UCSD-AML1 (cell line): ENCODE data around the gene GPANK1.

Experiments used
- DNase-seq: peaks from one replicate; lab custom pipeline; 2025; ENCODE audit not compliant: unreplicated experiment; lab: John Stamatoyannopoulos, UW

GPANK1 gene

DNA sequence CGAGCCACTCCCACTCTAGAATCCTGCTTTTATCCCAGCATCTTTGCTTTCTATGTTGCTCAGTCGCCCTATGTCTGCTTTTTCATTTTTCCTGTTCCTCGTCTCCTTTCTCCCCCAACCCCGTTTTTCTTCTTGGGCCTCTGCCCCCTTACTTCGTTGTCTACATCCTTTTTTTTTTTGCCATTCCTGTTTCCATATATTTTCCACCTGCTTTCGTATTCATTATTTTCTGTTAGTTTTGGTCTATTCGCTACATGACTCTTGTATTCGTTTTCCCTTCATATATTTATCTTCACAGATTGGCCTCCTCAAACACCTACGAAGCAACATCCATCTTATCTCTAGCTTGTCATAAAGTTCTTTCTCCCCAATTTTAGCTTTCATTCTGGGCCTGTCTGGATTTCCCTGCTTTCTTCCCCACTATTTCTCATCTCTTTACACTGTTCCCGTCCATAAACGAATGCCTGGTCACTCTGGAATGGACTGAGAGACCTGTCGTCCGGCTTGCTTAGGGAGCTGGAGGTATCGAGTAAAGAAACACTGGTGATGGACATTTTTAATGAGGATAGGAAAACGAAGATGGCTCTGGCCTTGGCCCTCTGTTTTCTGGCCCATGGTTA lies 43.4 kb downstream of the GPANK1 start:
- DNase-seq = no peak

DNA sequence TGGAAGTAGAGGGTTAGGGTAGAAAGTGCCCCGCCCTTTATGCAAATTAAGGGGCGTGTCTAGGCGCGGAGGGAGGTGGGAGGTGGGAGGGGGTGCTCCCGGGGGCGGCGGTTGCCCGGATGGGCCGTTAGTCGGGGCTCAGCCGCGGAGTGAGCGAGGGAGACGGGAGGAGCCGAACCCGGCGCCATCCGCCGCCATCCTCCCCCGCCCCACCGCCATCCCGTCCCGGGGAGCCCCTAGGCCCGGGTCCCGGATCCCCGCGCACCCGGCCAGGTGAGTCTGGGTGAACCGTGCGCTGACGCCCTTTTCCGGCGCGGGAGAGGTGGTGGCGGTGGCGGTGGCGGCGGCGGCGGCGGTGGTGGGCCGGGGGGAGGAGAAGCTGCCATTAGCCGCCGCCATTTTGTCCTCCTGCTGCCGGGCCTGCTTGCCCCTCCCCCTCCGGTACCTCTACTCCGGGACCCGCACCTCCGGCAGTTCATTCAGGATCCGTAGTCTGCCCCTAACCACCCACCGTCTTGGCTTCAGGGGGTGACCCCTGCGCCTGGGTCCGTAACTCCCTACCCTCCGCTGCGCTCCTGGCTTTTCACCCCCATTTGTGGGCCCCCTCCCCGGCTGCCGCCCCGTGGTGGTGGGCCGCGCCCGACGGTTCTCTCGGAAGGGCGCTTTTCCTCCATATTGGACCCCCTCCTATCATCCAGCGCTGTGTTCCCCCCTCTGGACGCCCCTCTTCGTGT lies 44.0 kb downstream of the GPANK1 start, which contains the start of gene PRRC2A:
PRRC2A (plus strand) TSS at position 130 of the 734 bp plus-strand sequence. CDS start 2,075 bp downstream, outside the sequence.
- peak; percentile 89 for DNase-seq

DNA sequence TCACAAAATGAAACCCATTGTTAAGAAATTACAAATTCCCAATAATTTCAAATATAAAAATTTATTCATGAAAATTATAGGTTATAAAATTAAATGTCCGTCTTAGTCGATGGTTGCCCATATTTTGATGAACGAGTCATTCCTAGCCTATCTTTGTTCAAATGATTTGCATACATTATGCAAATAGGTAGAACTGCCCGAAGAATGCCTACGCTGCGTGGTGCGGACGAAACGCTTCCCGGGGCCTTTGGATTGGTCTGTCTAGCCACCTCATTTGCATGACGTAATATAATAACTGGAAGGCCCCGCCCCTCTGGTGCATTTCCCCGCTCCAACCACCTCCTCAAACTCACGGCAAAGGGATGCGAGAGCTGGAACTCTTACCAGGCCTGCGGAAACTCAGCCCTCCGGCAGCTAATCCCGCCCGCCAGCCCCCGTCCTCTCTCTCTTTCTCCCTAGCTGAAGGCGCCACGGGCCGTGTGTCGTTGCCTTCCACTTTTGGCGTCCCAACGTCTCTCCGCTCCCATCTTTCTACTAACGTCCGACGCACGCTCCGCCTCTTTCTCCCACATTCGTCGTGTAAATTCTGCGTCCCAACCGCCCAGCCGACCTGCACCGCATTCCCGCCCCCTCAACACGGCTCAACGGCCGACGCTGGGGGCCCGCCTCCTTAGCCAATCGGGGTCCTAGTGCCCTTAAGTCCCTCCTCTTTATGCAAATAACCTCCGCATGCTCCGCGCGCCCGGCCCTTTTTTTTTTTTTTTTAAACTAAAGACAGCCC lies 44.8 kb downstream of the GPANK1 start:
- DNase-seq = peak; percentile 99

DNA sequence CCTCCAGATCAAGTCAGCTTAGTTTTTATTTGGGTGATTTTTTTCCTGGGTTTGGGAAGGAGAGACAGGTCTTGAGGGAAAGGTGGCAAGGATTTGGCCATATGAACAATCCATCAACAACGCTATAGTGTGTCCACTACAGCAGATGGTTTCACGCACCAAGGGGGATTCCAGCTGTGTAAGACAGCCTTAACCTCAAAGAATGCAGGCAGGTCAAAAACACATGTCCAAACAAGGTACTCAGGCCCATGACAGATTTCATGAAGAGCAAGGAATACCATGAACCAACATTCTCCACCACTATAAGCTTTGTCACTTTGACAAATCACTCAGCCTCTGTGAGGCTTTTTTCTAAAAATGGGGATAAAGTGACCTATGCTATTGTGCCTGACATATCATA lies 47.8 kb downstream of the GPANK1 start:
- no peak for DNase-seq

DNA sequence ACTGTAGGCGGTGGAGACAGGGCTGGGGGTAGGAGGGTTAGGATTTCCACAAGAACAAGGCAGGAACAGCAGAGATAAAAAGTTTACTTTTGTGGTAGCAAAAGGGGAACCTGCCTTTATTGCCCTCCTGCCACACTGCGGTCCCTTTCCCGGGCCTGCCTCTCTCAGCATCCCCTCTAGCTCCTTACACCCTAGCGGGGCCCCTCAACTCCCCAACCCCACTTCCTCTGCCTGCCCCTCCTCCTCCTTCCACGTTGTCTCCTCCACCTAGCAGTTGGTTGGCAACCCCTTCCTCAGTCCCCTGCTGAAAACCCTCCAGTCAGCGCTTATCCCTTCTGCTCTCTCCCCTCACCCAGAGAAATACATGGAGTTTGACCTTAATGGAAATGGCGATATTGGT lies 49.0 kb downstream of the GPANK1 start:
- DNase-seq = peak; percentile 79

DNA sequence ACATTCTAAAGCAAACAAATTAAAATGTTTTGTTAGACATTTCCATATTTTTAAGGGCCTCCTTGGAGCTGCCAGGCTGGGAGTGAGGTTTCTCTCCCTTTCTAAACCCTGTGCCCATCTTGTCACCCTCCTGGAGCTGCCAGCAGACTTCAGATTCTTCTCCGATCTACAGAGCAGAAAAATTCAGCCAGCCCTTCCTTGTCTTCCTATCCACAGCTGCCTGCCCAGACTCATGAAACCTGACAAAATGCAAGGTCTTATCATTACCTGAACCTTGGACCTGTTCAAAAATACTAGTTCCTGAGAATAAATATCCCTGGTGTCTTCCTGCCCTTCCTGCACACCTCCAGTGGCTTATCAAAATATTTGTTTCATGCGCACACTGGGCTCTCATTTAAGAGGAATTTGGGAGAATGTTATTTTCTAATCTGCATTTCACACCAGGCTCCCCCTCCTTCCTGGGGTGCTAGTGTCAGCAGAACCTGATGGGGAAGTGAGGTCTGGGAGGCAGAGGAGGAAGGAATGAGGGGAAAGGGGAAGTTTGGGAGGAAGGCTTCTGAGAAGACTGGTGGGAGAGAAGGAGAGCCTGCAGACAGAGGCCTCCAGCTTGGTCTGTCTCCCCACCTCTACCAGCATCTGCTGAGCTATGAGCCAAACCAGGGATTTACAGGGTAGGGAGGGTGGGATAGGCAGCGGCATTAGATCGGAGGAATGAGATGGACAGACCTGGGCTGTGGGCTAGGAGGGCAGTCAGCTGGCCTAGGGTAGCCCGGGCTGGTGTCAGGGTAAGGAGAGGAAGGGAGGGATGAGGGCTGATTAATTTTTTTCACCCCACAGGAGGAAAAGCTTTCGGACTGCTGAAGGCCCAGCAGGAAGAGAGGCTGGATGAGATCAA lies 49.9 kb downstream of the GPANK1 start, which contains the start of gene AIF1:
AIF1 (plus strand) TSS at position 551 of the 895 bp plus-strand sequence; CDS start at position 647, 96 bp downstream.
- peak; percentile 68 for DNase-seq

DNA sequence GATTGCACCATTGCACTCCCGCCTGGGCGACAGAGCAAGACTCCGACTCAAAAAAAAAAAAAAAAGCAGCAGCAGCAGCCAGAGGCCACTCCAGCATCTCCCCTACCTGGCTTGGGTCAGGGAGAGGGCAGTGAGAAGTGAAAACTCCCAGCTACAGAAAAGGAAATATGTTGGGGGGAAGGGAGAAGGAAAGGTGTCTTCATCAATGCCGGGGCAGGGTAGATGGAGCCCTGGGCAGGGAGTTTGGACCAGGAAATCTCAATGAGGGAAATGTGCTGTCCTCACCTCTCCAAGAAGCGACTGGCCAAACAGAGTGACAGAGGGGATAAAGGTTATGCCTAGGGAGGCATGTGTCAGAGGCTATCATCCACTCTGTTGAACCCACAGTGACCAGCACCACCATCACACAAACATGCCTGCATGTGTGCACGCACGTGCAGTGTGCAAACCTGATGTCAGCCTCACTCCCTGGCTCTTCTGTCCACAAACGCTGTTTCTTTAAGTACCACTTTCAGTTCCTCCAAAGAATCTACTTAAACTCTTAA lies 50.6 kb downstream of the GPANK1 start:
- DNase-seq = peak; percentile 47
